NCI-H128 (cell line): ENCODE results near the gene CSHL1.
"Not testable (repeated sequence)": the region's sequence is repeated elsewhere in the genome, so short reads cannot be mapped to it uniquely, and the experiment has no call there.

Experiments used
- DNase-seq: peaks from one replicate; lab custom pipeline; 2025; ENCODE audit not compliant: unreplicated experiment; lab: John Stamatoyannopoulos, UW

The CSHL1 gene

GRCh38 chr17:63920050-63920449 lies 9.0 kb upstream of the CSHL1 start:
- DNase-seq = not testable (repeated sequence)

GRCh38 chr17:63919311-63919723 lies 8.3 kb upstream of the CSHL1 start:
- no peak for DNase-seq

GRCh38 chr17:63918789-63919305 lies 7.8 kb upstream of the CSHL1 start, which contains the start of gene GH1:
Gene GH1, minus strand, starts transcription at chr17:63918839. Its CDS starts 63 bp downstream, at chr17:63918776.
- DNase-seq = not testable (repeated sequence)

GRCh38 chr17:63918305-63918704 lies 7.2 kb upstream of the CSHL1 start:
- no peak for DNase-seq

- DNase-seq = no peak
Measured at GRCh38 chr17:63917646-63918045, 6.6 kb upstream of the CSHL1 start.

- DNase-seq = not testable (repeated sequence)
Measured at GRCh38 chr17:63917206-63917605, 6.1 kb upstream of the CSHL1 start.

- no peak for DNase-seq
Measured at GRCh38 chr17:63916566-63917185, 5.6 kb upstream of the CSHL1 start.

- DNase-seq = not testable (repeated sequence)
Measured at GRCh38 chr17:63915753-63916152, 4.7 kb upstream of the CSHL1 start.

- DNase-seq = no peak
Measured at GRCh38 chr17:63914471-63914870, 3.4 kb upstream of the CSHL1 start.

- no peak for DNase-seq
Measured at GRCh38 chr17:63911657-63912100, 621 bp upstream of the CSHL1 start.

- no peak for DNase-seq
Measured at GRCh38 chr17:63910096-63910495, 962 bp downstream of the CSHL1 start.

- not testable (repeated sequence) for DNase-seq
Measured at GRCh38 chr17:63909586-63909985, 1.5 kb downstream of the CSHL1 start.

GRCh38 chr17:63907161-63907778 lies 3.8 kb downstream of the CSHL1 start:
- not testable (repeated sequence) for DNase-seq

- DNase-seq = not testable (repeated sequence)
Measured at GRCh38 chr17:63904796-63905195, 6.3 kb downstream of the CSHL1 start.

- DNase-seq = not testable (repeated sequence)
Measured at GRCh38 chr17:63903787-63904201, 7.3 kb downstream of the CSHL1 start.

GRCh38 chr17:63901971-63902370 lies 9.1 kb downstream of the CSHL1 start:
- not testable (repeated sequence) for DNase-seq

- DNase-seq = not testable (repeated sequence)
Measured at GRCh38 chr17:63898899-63899798, 11.9 kb downstream of the CSHL1 start.

GRCh38 chr17:63896524-63897354 lies 14.3 kb downstream of the CSHL1 start, which contains the start of gene CSH1:
Gene CSH1, minus strand, starts transcription at chr17:63896574. Its CDS starts 63 bp downstream, at chr17:63896511.
- DNase-seq = not testable (repeated sequence)

GRCh38 chr17:63894821-63895220 lies 16.2 kb downstream of the CSHL1 start:
- not testable (repeated sequence) for DNase-seq

- DNase-seq = not testable (repeated sequence)
Measured at GRCh38 chr17:63894021-63894420, 17.0 kb downstream of the CSHL1 start.
